Activated T-cell treated with anti-CD3 and anti-CD28 coated beads for 48 hours (primary cell): ENCODE data around the gene OSBPL5.

Experiments used
- DNase-seq: peaks from one replicate; pipeline ENCODE4 v3.0.0-alpha.2; 2020; ENCODE audit warnings: low read depth

The OSBPL5 gene

GRCh38 chr11:3133261-3134217, 31.6 kb downstream of the OSBPL5 start:
- no peak for DNase-seq

- no peak for DNase-seq
These were observed 32.3 kb downstream of the OSBPL5 start for GRCh38 chr11:3132831-3133260.

GRCh38 chr11:3132271-3132781, 32.8 kb downstream of the OSBPL5 start:
- no peak for DNase-seq

GRCh38 chr11:3131330-3131941, 33.7 kb downstream of the OSBPL5 start:
- no peak for DNase-seq

- DNase-seq = no peak
These were observed 34.6 kb downstream of the OSBPL5 start for GRCh38 chr11:3130269-3131071.

GRCh38 chr11:3129591-3130268, 35.4 kb downstream of the OSBPL5 start:
- no peak for DNase-seq

- no peak for DNase-seq
These were observed 35.9 kb downstream of the OSBPL5 start for GRCh38 chr11:3129181-3129590.

GRCh38 chr11:3128356-3129180, 36.5 kb downstream of the OSBPL5 start:
- DNase-seq = no peak

- DNase-seq = no peak
These were observed 37.3 kb downstream of the OSBPL5 start for GRCh38 chr11:3127706-3128355.

GRCh38 chr11:3126901-3127691, 38.0 kb downstream of the OSBPL5 start:
- no peak for DNase-seq

- DNase-seq = no peak
These were observed 38.8 kb downstream of the OSBPL5 start for GRCh38 chr11:3126207-3126865.

- DNase-seq = no peak
These were observed 40.3 kb downstream of the OSBPL5 start for GRCh38 chr11:3124821-3125220.

- DNase-seq = no peak
These were observed 41.1 kb downstream of the OSBPL5 start for GRCh38 chr11:3123761-3124733.

GRCh38 chr11:3123305-3123704, 41.8 kb downstream of the OSBPL5 start:
- no peak for DNase-seq

GRCh38 chr11:3122775-3123201, 42.3 kb downstream of the OSBPL5 start:
- DNase-seq = no peak

GRCh38 chr11:3121931-3122774, 43.0 kb downstream of the OSBPL5 start:
- no peak for DNase-seq

GRCh38 chr11:3121416-3121815, 43.7 kb downstream of the OSBPL5 start:
- no peak for DNase-seq
